ENCODE data around the gene ADORA3.

DNA sequence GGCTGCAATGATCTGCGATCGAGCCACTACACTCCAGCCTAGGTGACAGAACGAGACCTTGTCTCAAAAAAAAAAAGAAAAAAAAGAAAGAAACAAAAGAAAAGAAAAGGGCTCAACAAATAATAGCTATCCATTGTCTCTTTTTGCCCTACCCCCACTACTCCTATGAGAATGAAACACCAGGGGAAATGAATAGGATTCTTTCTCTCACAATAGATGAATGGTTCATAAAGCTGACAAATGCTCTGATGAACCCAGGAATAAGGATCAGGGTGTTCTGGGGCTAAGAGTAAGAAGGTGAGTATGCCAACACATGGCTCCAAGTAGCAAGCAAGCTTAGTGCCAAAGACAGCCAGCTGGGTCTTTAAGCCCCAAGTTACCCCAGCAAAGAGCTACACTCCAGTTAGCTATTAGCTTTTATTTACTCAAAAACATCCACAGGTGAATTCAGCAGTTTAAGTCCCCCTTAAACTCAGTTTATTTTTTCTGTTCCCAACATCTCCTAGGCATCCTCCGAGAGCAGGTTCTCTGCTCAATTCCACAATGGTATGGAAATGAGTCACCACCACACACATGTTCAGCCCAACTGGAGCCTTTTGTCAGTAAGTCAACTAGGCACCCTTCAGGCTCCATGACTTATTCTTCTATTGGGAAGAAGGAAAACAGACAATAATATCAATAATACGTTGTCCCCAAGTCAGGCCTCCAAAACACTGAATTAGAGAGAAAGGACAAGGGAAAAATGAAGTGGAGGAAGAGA, 4.2 kb downstream of the ADORA3 start:
- TF ChIP-seq EZH2 (IDR thresholded peaks at IDR 0.05; ENCODE audit: borderline replicate concordance, control insufficient read depth, low read depth, low read length): no peak
- no peak for TF ChIP-seq TCF7 (IDR thresholded peaks at IDR 0.05; ENCODE audit: borderline replicate concordance)
- TF ChIP-seq POLR2A (IDR thresholded peaks at IDR 0.05; ENCODE audit: low read depth, low read length): no peak
- no peak for TF ChIP-seq BRCA1 (IDR thresholded peaks at IDR 0.05; ENCODE audit: low read depth, low read length)
- TF ChIP-seq, protein P1, sequence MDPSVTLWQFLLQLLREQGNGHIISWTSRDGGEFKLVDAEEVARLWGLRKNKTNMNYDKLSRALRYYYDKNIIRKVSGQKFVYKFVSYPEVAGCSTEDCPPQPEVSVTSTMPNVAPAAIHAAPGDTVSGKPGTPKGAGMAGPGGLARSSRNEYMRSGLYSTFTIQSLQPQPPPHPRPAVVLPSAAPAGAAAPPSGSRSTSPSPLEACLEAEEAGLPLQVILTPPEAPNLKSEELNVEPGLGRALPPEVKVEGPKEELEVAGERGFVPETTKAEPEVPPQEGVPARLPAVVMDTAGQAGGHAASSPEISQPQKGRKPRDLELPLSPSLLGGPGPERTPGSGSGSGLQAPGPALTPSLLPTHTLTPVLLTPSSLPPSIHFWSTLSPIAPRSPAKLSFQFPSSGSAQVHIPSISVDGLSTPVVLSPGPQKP (IDR thresholded peaks at IDR 0.05; ENCODE audit: low read depth, low read length): no peak
- no peak for TF ChIP-seq POLR2AphosphoS5 (IDR thresholded peaks at IDR 0.05; ENCODE audit: low read length)
- TF ChIP-seq MYC (IDR thresholded peaks at IDR 0.05; ENCODE audit: insufficient read depth, insufficient read length, insufficient replicate concordance, low read length, severe bottlenecking): no peak
- TF ChIP-seq, protein P2, sequence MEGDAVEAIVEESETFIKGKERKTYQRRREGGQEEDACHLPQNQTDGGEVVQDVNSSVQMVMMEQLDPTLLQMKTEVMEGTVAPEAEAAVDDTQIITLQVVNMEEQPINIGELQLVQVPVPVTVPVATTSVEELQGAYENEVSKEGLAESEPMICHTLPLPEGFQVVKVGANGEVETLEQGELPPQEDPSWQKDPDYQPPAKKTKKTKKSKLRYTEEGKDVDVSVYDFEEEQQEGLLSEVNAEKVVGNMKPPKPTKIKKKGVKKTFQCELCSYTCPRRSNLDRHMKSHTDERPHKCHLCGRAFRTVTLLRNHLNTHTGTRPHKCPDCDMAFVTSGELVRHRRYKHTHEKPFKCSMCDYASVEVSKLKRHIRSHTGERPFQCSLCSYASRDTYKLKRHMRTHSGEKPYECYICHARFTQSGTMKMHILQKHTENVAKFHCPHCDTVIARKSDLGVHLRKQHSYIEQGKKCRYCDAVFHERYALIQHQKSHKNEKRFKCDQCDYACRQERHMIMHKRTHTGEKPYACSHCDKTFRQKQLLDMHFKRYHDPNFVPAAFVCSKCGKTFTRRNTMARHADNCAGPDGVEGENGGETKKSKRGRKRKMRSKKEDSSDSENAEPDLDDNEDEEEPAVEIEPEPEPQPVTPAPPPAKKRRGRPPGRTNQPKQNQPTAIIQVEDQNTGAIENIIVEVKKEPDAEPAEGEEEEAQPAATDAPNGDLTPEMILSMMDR (IDR thresholded peaks at IDR 0.05 in 2 of 3, conservative IDR thresholded peaks at IDR 0.05 in 1 of 3; ENCODE audit: control insufficient read depth in 2 of 3, extremely low read depth in 1 of 3, insufficient read depth in 1 of 3, low read depth in 3 of 3, low read length in 3 of 3): no peak
